GM18907 (cell line): ENCODE data around the gene OR2V2.

Experiments
- ATAC-seq: cut with Tn5 transposase; IDR thresholded peaks from one replicate; pipeline ENCODE4 v1.9.1; 2021; ENCODE audit warnings: mild to moderate bottlenecking, moderate library complexity; ENCODE audit not compliant: unreplicated experiment

Gene OR2V2

DNA sequence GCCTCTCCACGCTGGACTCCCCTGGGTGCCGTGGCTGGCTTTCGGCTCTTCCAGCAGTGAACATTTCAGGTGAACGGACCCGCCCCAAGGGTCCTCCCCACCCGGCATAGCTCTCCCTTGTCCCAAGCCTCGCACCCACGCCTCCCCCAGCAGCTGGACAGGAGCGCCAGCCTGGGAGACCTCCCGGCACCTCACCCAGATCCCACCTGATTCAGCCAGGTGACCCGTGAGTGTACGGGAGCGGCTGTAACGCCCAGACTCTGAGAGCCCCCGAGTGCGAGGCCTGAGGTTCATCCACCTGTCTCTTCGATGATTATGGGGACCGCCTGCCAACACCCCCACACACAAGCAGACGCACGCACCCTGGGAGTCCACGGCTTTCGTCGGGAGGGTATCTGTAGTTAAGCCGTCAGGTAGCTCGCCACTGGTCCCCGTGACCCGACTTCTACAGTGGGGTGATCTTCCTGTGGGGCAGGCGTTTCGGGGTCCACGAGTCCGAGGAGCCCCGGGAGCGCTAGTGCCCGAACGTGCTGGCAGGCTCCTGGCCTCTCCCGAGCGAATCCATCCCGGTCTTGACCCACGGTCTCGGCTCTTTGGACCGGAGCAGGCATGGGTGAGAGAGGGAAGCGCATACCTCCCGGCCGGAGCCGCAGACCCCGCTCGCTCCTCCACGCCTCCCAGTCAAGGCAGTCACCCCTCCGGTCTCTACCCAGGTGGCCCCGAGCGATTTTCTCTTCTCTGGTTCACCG lies 42.8 kb downstream of the OR2V2 start:
- no peak for ATAC-seq

DNA sequence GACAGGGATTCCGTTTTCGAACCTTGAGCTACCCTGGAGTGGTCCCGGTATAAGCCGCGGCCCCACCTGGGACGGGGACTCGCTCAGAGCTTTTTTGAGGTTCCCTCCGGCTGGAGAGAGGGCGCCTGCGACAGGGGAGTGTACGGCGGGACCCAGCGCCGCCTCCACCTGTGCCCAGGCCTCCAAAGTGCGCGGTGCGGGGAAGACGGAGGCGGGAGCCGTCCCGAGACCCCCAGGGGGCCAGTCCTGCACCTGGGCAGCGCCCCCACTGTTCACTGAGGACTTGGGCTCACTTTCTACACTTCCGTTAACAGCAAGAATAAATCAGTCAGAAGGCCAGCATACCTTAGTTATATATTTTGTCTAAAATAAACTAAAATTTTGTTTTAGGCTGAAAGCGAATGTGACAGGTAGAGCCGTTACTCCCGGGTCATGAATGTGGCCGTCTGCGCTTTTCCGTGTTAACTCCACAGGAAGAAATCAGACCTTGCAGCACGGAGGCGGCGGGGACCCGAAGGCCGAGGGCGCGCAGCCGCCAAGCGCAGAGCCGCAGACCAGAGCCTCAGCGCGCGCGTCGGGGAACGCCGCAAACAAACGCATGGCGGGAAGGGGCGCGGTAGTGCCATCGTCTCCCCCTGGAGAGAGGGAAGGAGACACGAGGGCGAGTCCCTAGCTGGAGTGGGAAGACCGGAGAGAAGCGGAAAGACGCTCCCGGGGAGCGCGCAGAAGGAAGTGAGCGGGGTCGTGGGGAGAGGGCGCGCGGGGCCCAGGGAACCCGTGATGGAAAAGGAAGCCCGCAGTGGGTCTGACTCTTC lies 43.5 kb downstream of the OR2V2 start:
- ATAC-seq, result peak; percentile 14

- ATAC-seq, result peak; percentile 56
These were observed 44.3 kb downstream of the OR2V2 start for GRCh38 chr5:181191526-181192336.

- ATAC-seq, result no peak
These were observed 45.1 kb downstream of the OR2V2 start for GRCh38 chr5:181192337-181193046.

- ATAC-seq, result no peak
These were observed 46.3 kb downstream of the OR2V2 start for GRCh38 chr5:181193656-181194055.

GRCh38 chr5:181194489-181195248 lies 47.3 kb downstream of the OR2V2 start:
- ATAC-seq, result no peak

- ATAC-seq, result no peak
These were observed 47.9 kb downstream of the OR2V2 start for GRCh38 chr5:181195249-181195761.

GRCh38 chr5:181197326-181197951 lies 50.1 kb downstream of the OR2V2 start:
- ATAC-seq, result no peak

DNA sequence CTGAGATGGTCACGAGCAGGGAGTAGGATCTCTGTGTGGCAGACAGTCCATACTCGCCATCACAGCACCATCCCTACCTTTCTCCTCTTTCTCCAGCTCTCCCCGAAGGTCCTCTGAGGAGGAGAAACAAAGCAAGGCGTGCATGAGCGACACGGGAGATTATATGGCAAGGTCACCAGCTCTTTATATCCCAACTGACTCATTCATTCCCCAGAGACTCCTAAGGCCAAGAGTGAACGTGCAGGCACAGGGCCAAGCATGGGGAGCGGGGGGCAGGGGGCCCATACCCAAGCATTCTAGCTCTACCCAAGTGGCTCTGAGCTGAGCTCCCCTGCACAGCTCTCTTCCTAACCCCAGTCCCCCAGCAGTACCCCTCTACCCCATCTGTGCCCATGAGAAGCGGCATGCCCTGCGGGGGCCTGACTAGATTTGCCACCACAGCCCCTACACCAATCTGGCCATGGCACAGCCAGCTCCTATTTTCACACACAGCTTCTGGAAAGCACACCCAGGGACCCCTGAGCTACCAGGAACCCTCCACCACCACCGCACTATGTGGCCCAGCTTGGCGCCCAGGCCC lies 50.8 kb downstream of the OR2V2 start:
- ATAC-seq, result no peak

GRCh38 chr5:181198905-181199519 lies 51.6 kb downstream of the OR2V2 start:
- ATAC-seq, result peak; percentile 59

DNA sequence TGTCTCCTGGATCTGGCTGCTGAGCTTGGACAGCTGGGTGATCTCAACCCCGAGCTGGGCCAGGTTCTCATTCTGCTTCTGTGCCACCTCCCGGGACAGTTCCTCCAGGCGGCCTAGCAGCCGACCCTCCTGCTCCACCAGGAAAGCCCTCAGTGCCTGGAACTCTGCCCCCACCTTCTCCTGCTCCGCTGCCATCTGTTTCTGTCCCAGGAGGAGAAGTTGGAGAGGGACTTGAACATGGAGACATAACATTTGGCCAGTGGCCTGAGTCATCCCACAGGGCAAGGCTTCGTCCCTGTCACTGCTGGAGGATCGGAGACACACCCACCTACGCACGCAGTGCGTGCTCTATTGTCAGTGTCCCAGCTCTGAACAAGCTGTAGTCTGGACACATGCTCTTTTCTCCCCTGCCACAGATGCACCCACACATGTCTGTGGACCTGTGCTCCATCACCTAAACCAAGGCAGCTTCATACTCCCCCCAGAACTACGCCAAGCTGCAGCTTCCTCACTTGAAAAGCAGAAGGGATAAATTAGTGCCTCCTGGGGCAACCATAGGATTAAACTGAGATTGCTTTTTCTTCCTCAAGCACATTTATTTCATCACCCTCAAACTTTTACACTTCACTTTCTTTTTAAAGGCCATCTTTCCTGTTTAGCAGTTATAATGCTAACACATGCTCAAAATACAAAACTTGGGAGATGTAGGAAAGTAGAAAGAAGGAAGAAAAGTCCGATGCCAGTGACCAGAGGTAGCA lies 52.7 kb downstream of the OR2V2 start:
- no peak for ATAC-seq

GRCh38 chr5:181200816-181201215 lies 53.4 kb downstream of the OR2V2 start:
- no peak for ATAC-seq

DNA sequence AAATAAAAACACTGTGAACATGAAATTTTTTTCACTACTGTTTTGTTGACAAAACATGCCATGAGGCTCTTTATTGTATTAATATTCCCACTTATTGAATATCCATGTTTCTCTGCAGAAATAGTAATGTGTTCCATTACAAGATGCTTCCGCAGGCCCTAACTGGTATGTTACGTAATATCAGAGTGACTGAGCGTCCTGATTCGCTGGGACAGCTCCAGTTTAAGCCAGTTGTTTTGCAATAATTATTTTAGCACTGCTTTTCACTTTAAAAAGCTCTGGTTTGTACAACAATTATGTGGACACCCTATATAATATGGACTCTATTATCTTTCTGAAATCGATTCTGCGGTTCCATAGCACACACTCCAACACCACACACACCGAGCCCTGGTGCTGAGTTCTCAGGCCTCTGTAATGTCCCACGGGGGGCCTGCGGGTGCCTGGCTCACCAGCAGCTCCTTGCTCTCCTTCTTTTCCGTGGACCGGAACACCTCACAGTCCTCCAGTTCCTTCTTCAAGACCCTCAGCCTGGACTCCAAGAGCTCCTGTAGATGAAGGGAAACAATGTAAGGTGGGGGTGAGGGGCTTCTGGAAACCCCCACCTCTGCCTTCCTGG lies 55.8 kb downstream of the OR2V2 start:
- no peak for ATAC-seq

DNA sequence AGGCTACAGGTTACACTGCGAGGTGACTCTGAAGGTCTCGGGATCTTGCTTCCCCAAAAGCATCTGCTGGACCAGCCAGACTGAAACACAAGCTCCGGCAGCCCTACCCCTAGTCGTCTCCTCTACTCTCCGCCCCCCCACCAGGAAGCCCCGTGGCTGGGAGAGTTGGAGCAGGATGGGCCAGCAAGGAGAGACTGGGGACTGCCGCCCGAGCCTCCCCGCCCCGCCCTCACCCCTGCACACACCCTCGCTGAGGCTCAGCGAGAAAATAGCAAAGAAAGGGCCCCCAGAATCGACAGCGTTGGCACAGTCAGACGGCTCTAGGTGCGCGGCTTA lies 56.4 kb downstream of the OR2V2 start:
- no peak for ATAC-seq

DNA sequence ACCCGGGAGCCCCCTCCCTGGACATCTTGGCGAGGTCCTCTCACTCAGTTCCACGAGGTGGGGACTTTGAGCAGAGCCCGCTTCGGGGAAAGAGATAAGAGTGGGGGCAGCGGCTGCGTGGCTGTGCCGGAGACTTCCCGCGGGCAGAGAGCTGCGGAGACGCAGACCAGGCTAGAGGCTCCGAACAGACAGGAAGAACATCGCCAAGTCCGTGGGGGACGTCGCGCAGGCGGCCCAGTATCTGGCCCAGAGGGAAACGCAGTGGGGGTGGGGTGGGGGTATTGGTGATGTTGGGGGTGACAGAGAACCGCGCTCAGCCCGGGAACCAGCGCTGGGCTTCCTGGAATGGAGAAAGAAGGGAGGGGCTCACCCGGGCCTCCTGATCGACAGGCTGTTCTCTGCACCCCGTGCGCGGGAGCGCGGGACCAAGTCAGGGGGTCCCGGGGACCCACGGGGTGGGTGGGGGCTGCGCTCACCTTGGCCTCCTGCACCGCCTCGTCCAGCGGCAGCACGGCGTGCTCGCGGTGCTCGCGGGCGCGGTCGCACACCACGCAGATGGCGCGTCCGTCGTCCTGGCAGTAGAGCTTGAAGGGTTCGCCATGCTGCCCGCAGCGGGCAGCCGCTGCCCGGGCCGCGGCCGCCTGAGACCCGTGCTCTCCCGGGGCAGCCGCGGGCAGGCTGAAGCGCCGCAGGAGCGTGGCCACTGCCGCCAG lies 56.9 kb downstream of the OR2V2 start:
- ATAC-seq, result no peak

DNA sequence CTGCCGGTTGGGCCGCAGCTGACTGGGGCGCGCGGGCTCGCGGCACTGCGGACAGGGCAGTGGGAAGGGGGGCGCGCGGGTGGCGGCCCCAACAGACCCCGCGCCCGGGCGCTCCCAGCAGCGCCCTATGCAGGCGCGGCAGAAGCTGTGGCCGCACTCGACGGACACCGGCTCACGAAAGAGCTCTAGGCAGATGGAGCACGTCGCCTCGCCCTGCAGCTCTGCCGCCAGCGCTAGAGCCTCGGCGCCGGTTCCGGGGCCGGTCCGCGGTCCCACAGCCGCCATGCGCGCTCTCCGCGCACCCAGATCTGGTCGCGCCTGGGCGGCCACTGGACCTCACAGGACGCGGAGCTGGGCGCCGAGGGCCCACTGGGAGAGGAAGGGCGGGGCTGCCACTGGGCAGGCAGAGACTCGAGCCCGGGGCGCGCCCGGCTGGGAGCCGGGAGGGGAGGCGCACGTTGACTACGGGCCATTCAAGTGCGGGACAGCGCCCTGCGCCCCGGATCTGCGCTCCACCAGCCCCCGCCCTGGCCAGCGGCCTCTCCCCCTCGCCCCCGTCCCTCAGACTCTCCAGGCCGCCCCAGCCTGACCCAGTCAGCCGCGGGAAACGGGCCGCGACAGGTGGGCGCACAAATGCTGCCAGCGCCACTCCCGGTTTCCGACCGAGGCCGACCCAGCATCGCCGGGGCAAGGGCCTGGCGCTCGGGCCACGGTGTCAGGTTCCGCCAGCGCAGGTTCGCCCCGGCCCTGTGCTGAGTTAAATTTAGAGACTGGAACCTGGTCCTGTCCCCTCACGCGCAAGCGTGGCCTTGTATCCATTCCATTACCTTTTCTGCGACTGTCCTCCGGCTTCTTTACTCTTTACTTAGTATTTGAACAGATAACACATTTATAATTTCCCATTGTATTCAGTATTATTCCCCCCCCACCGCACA lies 57.7 kb downstream of the OR2V2 start, which contains the start of gene TRIM7:
TRIM7 (minus strand) TSS at position 371 of the 935 bp plus-strand sequence; CDS start at position 285, 86 bp downstream.
- ATAC-seq, result no peak
